Ectodermal cell (in vitro differentiated cells): ENCODE data around the gene CSNK1G2.

Experiments
- H3K27ac ChIP-seq: 2 replicates; pipeline ENCODE4 v1.7.0; 2013; ENCODE audit warnings: mild to moderate bottlenecking, low read depth, low read length; ENCODE audit not compliant: insufficient read depth, poor library complexity, severe bottlenecking
- H3K27me3 ChIP-seq: 2 replicates; pipeline ENCODE4 v1.7.0; 2013; ENCODE audit warnings: mild to moderate bottlenecking, low read length; ENCODE audit not compliant: insufficient read depth, control insufficient read depth, poor library complexity, severe bottlenecking
- H3K36me3 ChIP-seq: one replicate; pipeline ENCODE4 v1.7.0; 2013; ENCODE audit warnings: low read length; ENCODE audit not compliant: control insufficient read depth, insufficient read depth
- H3K4me1 ChIP-seq: one replicate; pipeline ENCODE4 v1.7.0; 2013; ENCODE audit warnings: low read length; ENCODE audit not compliant: control insufficient read depth, insufficient read depth
- H3K4me3 ChIP-seq: 2 replicates; pipeline ENCODE4 v1.7.0; 2013; ENCODE audit warnings: low read depth, low read length, control low read depth; ENCODE audit not compliant: insufficient read depth
- H3K9me3 ChIP-seq: 2 replicates; pipeline ENCODE4 v1.7.0; 2013; ENCODE audit warnings: mild to moderate bottlenecking, low read length, moderate library complexity; ENCODE audit not compliant: control insufficient read depth
- WGBS, 2 experiments: methylation state at CpG; one replicate each; pipeline ENCODE4 v1.1.7; 2013; ENCODE audit warnings: missing lambda C conversion rate in 2 of 2; 5-methylcytosine and 5-hydroxymethylcytosine counted together

Gene CSNK1G2

GRCh38 chr19:1953037-1953436, 12.1 kb downstream of the CSNK1G2 start:
- Histone ChIP-seq H3K4me3 (no peak overlapping the region), H3K27ac (no peak overlapping the region), H3K36me3 (peaks cover 7% of the 10 kb centered on the region), H3K9me3 (no peaks in the 10 kb centered on the region), H3K4me1 (peaks cover 23% of the 10 kb centered on the region), H3K27me3 (no peaks in the 10 kb centered on the region)
- 96% methylated on average over 19 of the region's 19 CpGs for WGBS, 2 experiments

DNA sequence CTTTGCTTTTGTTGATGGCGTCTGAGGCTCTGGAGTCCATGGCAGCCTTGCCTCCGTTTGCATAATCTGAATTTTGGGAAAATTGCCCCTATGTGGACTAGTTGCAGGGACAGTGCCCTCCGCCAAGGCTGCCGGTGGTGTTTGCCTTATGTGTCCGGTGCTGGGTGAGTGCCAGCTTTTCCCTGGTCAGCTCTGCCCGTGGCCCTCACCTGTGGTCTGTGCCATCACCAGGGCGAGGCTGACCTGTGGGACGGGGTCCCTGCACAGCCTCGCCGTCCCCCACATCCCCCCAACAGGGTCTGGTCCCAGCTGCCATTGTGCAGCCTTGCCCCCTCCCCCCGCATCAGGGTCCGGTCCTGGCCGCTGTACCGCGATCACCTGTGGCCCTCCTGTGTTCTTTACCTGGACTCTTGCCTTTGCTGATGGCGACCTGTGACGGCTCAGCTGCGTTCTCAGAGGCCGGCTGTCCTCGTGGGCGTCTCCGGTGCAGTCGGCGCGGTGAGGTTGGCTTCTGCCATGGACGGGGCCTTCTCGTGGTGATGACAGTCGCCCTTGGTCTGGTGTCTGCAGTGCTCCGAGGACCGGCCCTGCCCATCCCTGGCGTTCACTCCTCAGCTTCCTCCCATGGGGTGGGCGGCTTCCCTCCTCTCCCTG, 12.6 kb downstream of the CSNK1G2 start:
- 93 to 94% methylated on average over 32 of the region's 32 CpGs for WGBS, 2 experiments
- no peak overlapping the region for H3K4me3 ChIP-seq
- peaks cover 7% of the 10 kb centered on the region for H3K36me3 ChIP-seq
- peaks cover 23% of the 10 kb centered on the region for H3K4me1 ChIP-seq
- no peaks in the 10 kb centered on the region for H3K27me3 ChIP-seq
- no peak overlapping the region for H3K27ac ChIP-seq
- no peaks in the 10 kb centered on the region for H3K9me3 ChIP-seq

- peaks cover 3% of the 10 kb centered on the region for H3K36me3 ChIP-seq
- no peaks in the 10 kb centered on the region for H3K27me3 ChIP-seq
- 95% methylated on average over 15 of the region's 15 CpGs for WGBS, 2 experiments
- no peak overlapping the region for H3K27ac ChIP-seq
- H3K4me3 ChIP-seq = no peak overlapping the region
- no peaks in the 10 kb centered on the region for H3K9me3 ChIP-seq
- H3K4me1 ChIP-seq = peaks cover 23% of the 10 kb centered on the region
Observed at GRCh38 chr19:1954532-1954933, 13.6 kb downstream of the CSNK1G2 start.

DNA sequence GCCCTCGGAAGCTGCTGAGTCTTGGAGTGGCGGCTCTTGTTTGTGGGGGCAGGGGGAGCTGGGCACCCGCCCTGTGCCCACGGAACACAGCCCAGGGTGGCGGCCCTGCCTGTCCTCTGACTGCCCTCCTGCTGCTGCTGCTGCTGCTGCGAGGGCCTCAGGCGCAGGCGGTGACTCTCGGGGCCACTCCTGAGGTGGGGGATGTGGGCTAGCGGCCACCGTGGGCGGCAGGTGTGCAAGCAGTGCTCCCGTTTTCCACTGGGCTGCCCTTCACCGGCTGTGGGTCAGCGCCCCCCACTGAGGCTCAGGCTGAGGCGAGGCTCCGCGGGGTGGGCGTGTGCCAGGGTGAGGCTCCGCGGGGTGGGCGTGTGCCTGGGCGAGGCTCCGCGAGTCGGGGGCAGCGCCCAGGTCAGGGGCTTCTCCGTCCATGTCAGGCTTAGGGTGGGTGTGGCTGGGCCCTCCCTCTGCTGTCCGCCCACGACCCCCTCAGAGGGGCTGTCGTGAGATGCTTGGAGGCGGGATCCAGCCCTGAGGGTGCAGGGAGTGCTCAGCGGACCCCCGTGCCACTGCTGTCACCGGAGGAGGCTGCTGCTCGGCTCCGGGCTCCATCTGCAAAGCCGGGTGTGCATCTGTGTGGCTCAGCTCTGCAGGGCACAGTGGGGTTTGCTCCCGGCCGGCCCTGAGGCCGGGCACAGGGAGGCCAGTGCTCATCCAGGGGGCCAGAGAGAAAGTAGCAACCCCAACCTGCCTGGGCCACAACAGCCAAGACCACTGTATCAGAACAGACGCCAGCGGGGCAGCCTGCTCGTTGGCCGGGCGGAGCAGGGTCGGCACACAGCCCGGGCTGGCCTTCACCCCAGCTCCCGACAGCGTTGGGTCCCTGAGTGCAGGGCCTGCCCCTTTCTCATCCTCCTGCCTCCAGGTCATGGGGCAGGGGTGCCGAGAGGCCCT, 14.5 kb downstream of the CSNK1G2 start:
- WGBS, 2 experiments = 85 to 86% methylated on average over 51 of the region's 51 CpGs

GRCh38 chr19:1956122-1956494, 15.1 kb downstream of the CSNK1G2 start:
- 90 to 91% methylated on average over 12 of the region's 12 CpGs for WGBS, 2 experiments
- H3K27me3 ChIP-seq = no peaks in the 10 kb centered on the region
- H3K36me3 ChIP-seq = peaks cover 3% of the 10 kb centered on the region
- H3K4me1 ChIP-seq = peaks cover 23% of the 10 kb centered on the region
- H3K27ac ChIP-seq = peak overlapping the region; percentile 26
- no peak overlapping the region for H3K4me3 ChIP-seq
- H3K9me3 ChIP-seq = no peaks in the 10 kb centered on the region

More for the DNA sequence above, 14.5 kb downstream of the CSNK1G2 start:
- Histone ChIP-seq H3K27me3 (no peaks in the 10 kb centered on the region), H3K27ac (peak overlapping the region; percentile 26), H3K9me3 (no peaks in the 10 kb centered on the region), H3K4me3 (no peak overlapping the region), H3K36me3 (peaks cover 3% of the 10 kb centered on the region), H3K4me1 (peaks cover 23% of the 10 kb centered on the region)

- Histone ChIP-seq H3K4me3 (no peak overlapping the region), H3K27ac (no peak overlapping the region), H3K36me3 (peaks cover under 1% of the 10 kb centered on the region), H3K9me3 (no peaks in the 10 kb centered on the region), H3K4me1 (peaks cover 23% of the 10 kb centered on the region), H3K27me3 (no peaks in the 10 kb centered on the region)
- WGBS, 2 experiments = 84 to 85% methylated on average over 28 of the region's 28 CpGs
Observed at GRCh38 chr19:1956868-1957492, 16.0 kb downstream of the CSNK1G2 start.

- 95 to 96% methylated on average over 40 of the region's 40 CpGs for WGBS, 2 experiments
- H3K36me3 ChIP-seq = no peaks in the 10 kb centered on the region
- no peaks in the 10 kb centered on the region for H3K27me3 ChIP-seq
- H3K4me1 ChIP-seq = peaks cover 23% of the 10 kb centered on the region
- no peaks in the 10 kb centered on the region for H3K9me3 ChIP-seq
- no peak overlapping the region for H3K4me3 ChIP-seq
- H3K27ac ChIP-seq = no peak overlapping the region
Observed at GRCh38 chr19:1957562-1958248, 16.7 kb downstream of the CSNK1G2 start.

DNA sequence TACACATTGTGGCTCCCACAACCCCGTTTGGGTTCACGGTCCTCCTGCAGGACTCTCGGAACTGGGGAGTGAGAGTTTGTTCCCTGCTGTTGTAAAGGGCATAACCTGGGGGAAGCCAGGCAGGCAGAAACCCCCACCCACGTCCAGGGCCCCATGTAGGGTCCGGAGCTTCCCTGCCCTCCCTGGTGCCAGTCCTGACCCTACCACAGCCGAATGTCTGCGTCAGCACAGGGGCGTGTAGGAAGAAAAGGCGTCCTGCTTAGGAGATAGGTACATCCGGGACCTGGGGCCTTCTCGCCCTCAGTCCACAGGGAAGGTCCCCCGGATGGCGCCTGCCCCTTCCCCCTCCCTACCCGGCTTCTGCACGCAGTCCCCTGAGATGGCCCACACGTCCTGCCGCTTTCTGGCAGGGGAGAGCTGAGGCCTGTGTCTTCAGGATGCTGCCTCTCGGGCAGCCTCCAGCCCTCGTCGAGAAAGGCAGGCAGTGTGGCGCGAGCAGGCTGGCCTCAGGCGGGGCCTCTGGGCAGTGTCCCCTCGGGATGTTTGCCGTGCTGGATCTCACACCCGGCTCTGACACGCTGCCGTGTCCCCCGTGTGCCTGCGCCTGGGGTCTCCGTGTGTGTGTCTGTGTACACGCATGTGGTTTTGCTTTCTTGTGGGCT, 19.1 kb downstream of the CSNK1G2 start:
- Histone ChIP-seq H3K4me1 (peaks cover 18% of the 10 kb centered on the region), H3K36me3 (no peaks in the 10 kb centered on the region), H3K4me3 (no peak overlapping the region), H3K27ac (no peak overlapping the region), H3K27me3 (no peaks in the 10 kb centered on the region), H3K9me3 (no peaks in the 10 kb centered on the region)
- 95% methylated on average over 32 of the region's 32 CpGs for WGBS, 2 experiments

DNA sequence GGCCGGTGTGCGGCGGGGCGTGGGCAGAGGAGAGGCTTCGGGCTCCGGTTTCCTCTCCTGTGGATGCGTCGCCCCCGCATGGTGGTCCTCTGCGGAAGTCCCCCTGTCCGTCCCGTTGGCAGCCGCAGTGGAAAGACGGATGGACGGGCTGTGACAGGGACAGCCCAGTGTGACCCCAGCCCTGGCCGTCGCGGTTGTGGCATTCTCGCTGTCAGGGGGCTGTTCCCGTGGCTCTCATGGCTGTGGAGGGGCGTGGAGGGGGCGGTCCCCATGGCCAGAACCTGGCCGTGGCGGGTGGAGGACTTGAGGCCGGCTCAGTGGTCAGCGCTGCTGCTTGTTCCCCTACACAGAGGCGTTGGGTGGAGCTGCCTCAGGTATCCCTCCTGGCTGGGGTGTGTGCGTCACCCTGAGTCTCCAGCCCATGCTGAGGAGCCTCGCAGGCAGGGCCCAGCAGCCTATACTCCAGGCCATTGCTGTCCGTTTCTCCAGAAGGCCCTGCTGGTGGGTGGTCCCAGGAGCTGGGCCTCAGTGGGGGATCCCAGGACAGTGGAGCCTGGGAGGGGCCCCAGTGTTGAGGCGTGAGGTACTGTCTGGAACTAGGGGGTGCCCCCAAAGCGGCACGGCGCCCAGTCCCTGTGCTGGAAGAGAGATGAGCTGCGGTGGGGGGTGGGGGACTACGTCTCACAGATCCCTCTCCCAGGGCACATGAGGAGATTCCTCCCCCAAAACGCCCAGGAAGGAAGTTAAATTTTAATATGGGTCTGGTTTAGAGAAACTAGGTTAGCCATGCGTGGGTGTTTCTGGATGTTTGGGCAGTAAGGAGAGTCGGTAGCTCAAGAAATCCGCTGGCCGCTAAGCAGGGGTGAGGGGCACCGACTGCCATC, 20.3 kb downstream of the CSNK1G2 start:
- H3K9me3 ChIP-seq = no peaks in the 10 kb centered on the region
- no peaks in the 10 kb centered on the region for H3K36me3 ChIP-seq
- WGBS, 2 experiments = 94 to 95% methylated on average over 42 of the region's 42 CpGs
- H3K27ac ChIP-seq = no peak overlapping the region
- peaks cover 7% of the 10 kb centered on the region for H3K4me1 ChIP-seq
- H3K27me3 ChIP-seq = no peaks in the 10 kb centered on the region
- no peak overlapping the region for H3K4me3 ChIP-seq
